ENCODE measurements around the gene FUS. TPM values are rescaled to one million over a fixed set of nuclear protein-coding genes. Genes with fewer than 3 reads are reported as not detected.

Gene FUS
- total RNA-seq (34.4 and 44.3 TPM in 2 replicates), polyA plus RNA-seq (199 and 263 TPM in 2 replicates), polyA minus RNA-seq (ENCODE audit: low replicate concordance) (213 and 344 TPM in 2 replicates)
- 506 and 756 TPM in 2 replicates for polyA plus RNA-seq (2012)

DNA sequence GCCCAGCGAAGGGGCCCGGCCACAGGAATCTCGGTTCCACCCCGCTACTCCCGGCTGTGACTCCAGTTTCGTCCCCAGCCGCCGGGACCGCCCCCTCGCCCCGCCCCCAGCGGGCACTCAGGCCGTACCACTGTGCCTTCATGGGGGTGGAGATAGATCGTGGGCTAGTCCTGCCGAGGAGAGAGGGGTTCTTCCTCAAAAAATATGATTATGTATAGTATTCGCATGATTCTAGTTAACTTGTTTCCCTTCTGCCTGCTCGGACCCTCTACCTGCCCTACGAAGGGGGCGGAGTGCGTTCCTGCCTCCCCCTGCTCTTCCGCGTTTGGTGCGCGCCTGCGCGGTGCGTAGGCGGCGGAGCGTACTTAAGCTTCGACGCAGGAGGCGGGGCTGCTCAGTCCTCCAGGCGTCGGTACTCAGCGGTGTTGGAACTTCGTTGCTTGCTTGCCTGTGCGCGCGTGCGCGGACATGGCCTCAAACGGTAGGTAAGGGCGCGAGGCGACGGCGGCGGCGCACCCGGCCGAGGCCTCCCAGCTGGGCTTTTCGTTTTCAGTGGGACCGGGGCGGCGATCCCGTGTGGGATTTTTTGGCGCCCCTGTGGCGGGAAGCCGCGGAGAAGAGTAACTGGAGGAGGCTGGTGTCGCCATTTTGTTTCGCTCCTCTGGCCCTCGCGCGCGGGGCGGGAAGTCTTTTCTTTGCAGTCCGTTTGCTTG is at the start of gene FUS:
Gene FUS (plus strand): TSS at position 393 of the 713 bp plus-strand sequence. CDS start 76 bp downstream, at position 469.
- peaks cover 13% of the 10 kb centered on the region for H3K36me3 ChIP-seq (ENCODE audit: control insufficient read depth, insufficient read depth, low read length)
- peak within 1 kb of the TSS; percentile 99 for H2AFZ ChIP-seq (ENCODE audit: low read length)
- H3K27me3 ChIP-seq (ENCODE audit: control insufficient read depth, insufficient read depth, low read length) = no peaks in the 10 kb centered on the region
- H3K9me3 ChIP-seq (ENCODE audit: control insufficient read depth, insufficient read depth, low read depth, low read length) = no peaks in the 10 kb centered on the region
- peaks cover 7% of the 10 kb centered on the region for H3K4me1 ChIP-seq (ENCODE audit: control insufficient read depth, extremely low read depth, insufficient read depth, low read length)
- H4K20me1 ChIP-seq (ENCODE audit: control insufficient read depth, extremely low read depth, insufficient read depth, low read length) = peaks cover 6% of the 10 kb centered on the region
- H3K79me2 ChIP-seq (ENCODE audit: control insufficient read depth, insufficient read depth, low read length) = peaks cover 48% of the 10 kb centered on the region
- H3K4me3 ChIP-seq (replicated peaks in 1 of 4; ENCODE audit: control extremely low read depth in 1 of 4, insufficient read depth in 1 of 4, low read depth in 3 of 4, low read length in 4 of 4) = peak within 1 kb of the TSS; percentile 75 to 99 (median 95)
- peak; percentile 72 to 91 for DNase-seq (ENCODE audit: low read depth in 2 of 2)
- H3K9ac ChIP-seq (ENCODE audit: insufficient read depth, low read length) = peak within 1 kb of the TSS; percentile 98
- peak within 1 kb of the TSS; percentile 99 for H3K27ac ChIP-seq (ENCODE audit: insufficient read depth, low read length)
- peak within 1 kb of the TSS; percentile 92 for H3K4me2 ChIP-seq (ENCODE audit: extremely low read depth, insufficient read depth, low read length)
- TF ChIP-seq, protein P1, sequence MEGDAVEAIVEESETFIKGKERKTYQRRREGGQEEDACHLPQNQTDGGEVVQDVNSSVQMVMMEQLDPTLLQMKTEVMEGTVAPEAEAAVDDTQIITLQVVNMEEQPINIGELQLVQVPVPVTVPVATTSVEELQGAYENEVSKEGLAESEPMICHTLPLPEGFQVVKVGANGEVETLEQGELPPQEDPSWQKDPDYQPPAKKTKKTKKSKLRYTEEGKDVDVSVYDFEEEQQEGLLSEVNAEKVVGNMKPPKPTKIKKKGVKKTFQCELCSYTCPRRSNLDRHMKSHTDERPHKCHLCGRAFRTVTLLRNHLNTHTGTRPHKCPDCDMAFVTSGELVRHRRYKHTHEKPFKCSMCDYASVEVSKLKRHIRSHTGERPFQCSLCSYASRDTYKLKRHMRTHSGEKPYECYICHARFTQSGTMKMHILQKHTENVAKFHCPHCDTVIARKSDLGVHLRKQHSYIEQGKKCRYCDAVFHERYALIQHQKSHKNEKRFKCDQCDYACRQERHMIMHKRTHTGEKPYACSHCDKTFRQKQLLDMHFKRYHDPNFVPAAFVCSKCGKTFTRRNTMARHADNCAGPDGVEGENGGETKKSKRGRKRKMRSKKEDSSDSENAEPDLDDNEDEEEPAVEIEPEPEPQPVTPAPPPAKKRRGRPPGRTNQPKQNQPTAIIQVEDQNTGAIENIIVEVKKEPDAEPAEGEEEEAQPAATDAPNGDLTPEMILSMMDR (conservative IDR thresholded peaks at IDR 0.05 in 1 of 2, IDR thresholded peaks at IDR 0.05 in 1 of 2; ENCODE audit: low read depth in 1 of 2, low read length in 2 of 2) = no peak
- no peak for TF ChIP-seq EZH2 (IDR thresholded peaks at IDR 0.05; ENCODE audit: low read length, missing control alignments)

- Histone ChIP-seq H3K27me3 (ENCODE audit: control insufficient read depth, insufficient read depth, low read length) (no peaks in the 10 kb centered on the region), H3K4me3 (replicated peaks in 1 of 4; ENCODE audit: control extremely low read depth in 1 of 4, insufficient read depth in 1 of 4, low read depth in 3 of 4, low read length in 4 of 4) (no peak overlapping the region), H3K4me2 (ENCODE audit: extremely low read depth, insufficient read depth, low read length) (no peak overlapping the region), H4K20me1 (ENCODE audit: control insufficient read depth, extremely low read depth, insufficient read depth, low read length) (no peaks in the 10 kb centered on the region), H3K27ac (ENCODE audit: insufficient read depth, low read length) (no peak overlapping the region), H3K79me2 (ENCODE audit: control insufficient read depth, insufficient read depth, low read length) (no peaks in the 10 kb centered on the region), H2AFZ (ENCODE audit: low read length) (no peak overlapping the region), H3K9ac (ENCODE audit: insufficient read depth, low read length) (no peak overlapping the region), H3K4me1 (ENCODE audit: control insufficient read depth, extremely low read depth, insufficient read depth, low read length) (no peaks in the 10 kb centered on the region), H3K36me3 (ENCODE audit: control insufficient read depth, insufficient read depth, low read length) (peaks cover 5% of the 10 kb centered on the region), H3K9me3 (ENCODE audit: control insufficient read depth, insufficient read depth, low read depth, low read length) (no peaks in the 10 kb centered on the region)
- TF ChIP-seq EZH2 (IDR thresholded peaks at IDR 0.05; ENCODE audit: low read length, missing control alignments) = no peak
- TF ChIP-seq, protein P1 (conservative IDR thresholded peaks at IDR 0.05 in 1 of 2, IDR thresholded peaks at IDR 0.05 in 1 of 2; ENCODE audit: low read depth in 1 of 2, low read length in 2 of 2) = no peak
- DNase-seq (ENCODE audit: low read depth in 2 of 2) = no peak
Measured at GRCh38 chr16:31130336-31130891, 49.5 kb upstream of the FUS start.

DNA sequence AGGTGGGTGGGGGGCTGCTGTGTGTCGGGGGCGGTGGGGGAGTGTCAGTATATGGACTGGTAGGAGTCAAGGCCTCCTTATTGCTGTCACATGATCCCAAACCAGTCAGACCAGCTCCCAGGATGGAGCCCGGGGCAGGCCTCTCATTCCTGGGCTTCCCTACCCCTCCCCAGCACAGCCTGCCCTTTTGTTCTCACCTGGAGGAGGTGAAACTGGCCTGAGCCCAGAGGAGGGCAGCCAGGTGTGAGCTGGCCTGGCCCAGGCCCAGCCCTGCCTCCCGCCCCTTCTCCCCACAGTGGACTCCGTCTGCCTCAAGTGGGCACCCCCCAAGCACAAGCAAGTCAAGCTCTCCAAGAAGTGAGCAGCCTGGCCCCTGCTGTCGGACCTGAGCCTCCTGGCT is 49.0 kb upstream of the FUS start:
- Histone ChIP-seq H3K4me1 (ENCODE audit: control insufficient read depth, extremely low read depth, insufficient read depth, low read length) (no peaks in the 10 kb centered on the region), H3K27ac (ENCODE audit: insufficient read depth, low read length) (no peak overlapping the region), H2AFZ (ENCODE audit: low read length) (no peak overlapping the region), H3K9ac (ENCODE audit: insufficient read depth, low read length) (no peak overlapping the region), H3K9me3 (ENCODE audit: control insufficient read depth, insufficient read depth, low read depth, low read length) (no peaks in the 10 kb centered on the region), H3K27me3 (ENCODE audit: control insufficient read depth, insufficient read depth, low read length) (no peaks in the 10 kb centered on the region), H3K4me2 (ENCODE audit: extremely low read depth, insufficient read depth, low read length) (no peak overlapping the region), H4K20me1 (ENCODE audit: control insufficient read depth, extremely low read depth, insufficient read depth, low read length) (no peaks in the 10 kb centered on the region), H3K4me3 (replicated peaks in 1 of 4; ENCODE audit: control extremely low read depth in 1 of 4, insufficient read depth in 1 of 4, low read depth in 3 of 4, low read length in 4 of 4) (no peak overlapping the region), H3K36me3 (ENCODE audit: control insufficient read depth, insufficient read depth, low read length) (peaks cover 5% of the 10 kb centered on the region), H3K79me2 (ENCODE audit: control insufficient read depth, insufficient read depth, low read length) (no peaks in the 10 kb centered on the region)
- DNase-seq (ENCODE audit: low read depth in 2 of 2) = no peak
- TF ChIP-seq, protein P1 (conservative IDR thresholded peaks at IDR 0.05 in 1 of 2, IDR thresholded peaks at IDR 0.05 in 1 of 2; ENCODE audit: low read depth in 1 of 2, low read length in 2 of 2) = no peak
- TF ChIP-seq EZH2 (IDR thresholded peaks at IDR 0.05; ENCODE audit: low read length, missing control alignments) = no peak
